Stimulated activated effector memory CD8-positive, alpha-beta T cell treated with anti-CD3 and anti-CD28 coated beads, Interleukin-12 subunit alpha, Interleukin-12 subunit beta, amount 100 ng/mL, for 72 hours (primary cell): ENCODE results near the gene ACTR3.

Experiments
- ATAC-seq: fragments of 150-1000 bp; cut with Tn5 transposase; 2 replicates; pipeline ENCODE4 v1.10.0; 2021
- DNase-seq, 2 donors: peaks; one replicate each; pipeline ENCODE4 v3.0.0; 2021 to 2022; ENCODE audit warnings: low spot score in 2 of 2
- H3K27ac Mint-ChIP-seq: one replicate; pipeline ENCODE4 v1.8.0; 2022; ENCODE audit warnings: mild to moderate bottlenecking, mixed read lengths
- H3K36me3 Mint-ChIP-seq: one replicate; pipeline ENCODE4 v1.8.0; 2022; ENCODE audit warnings: mild to moderate bottlenecking, mixed read lengths
- H3K4me1 Mint-ChIP-seq: one replicate; pipeline ENCODE4 v1.8.0; 2022; ENCODE audit warnings: mixed read lengths
- H3K4me3 Mint-ChIP-seq: one replicate; pipeline ENCODE4 v1.8.0; 2022; ENCODE audit warnings: mild to moderate bottlenecking, mixed read lengths
- H3K9me3 Mint-ChIP-seq: one replicate; pipeline ENCODE4 v1.8.0; 2022; ENCODE audit warnings: mixed read lengths

ACTR3 gene

DNA sequence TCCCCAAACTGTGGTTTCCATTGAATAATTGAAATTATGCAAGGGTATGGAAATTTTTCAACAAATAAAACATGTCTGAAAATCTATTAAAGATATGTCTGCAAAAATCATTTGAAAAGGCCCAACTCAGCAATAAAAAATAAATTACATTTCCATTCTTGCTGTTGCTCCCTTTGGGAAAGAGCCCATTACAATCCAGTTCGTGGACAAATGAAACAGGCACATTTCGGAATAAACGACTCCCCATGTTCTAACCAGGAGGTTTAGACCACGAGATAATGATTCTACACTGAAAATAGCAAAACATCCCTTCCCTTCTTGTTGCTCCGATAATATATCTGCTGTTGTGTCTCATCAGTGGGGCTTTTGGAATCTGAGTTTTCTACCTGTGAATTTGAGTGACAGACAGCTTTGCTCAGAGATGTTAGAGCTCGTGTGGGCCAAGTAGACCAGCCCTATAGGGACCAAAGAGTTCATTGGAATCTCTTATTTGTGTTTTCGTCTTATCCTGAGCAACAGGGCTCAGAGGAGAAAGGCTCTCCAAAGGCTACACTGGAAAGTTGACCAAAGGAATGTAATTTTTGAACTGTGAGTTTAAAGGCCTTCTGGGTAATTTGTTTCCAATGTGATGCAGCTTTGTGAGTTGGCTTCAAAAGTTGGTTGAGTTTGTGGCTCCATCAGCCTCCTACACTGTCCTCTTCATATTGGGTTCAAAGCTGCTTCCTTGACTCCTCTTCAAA is 119.5 kb downstream of the ACTR3 start:
- no peak overlapping the region for H3K4me3 Mint-ChIP-seq
- H3K27ac Mint-ChIP-seq = no peak overlapping the region
- ATAC-seq (no peak), DNase-seq (no peak)
- H3K9me3 Mint-ChIP-seq = no peaks in the 10 kb centered on the region
- no peaks in the 10 kb centered on the region for H3K36me3 Mint-ChIP-seq
- H3K4me1 Mint-ChIP-seq = no peaks in the 10 kb centered on the region

DNA sequence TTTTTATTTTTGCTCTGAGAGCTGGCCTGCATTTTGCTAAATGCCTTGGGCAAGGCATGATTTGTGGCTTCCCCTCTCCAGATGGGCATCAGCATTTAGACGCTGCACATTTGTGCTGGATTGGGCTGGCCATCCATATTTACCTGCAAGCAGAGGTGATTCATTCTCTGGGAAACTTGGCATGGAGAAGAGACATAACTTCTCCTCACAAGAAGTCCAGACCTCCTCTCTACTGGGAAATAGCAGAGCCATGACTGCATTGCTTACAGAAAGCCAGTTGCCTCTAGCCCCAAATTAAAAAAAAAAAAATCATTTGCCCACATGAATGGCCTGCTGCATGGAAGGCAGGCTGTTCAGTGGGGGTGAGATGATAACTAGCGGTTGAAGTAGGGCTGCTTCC is 120.1 kb downstream of the ACTR3 start:
- H3K4me3 Mint-ChIP-seq = no peak overlapping the region
- DNase-seq (no peak), ATAC-seq (no peak)
- no peak overlapping the region for H3K27ac Mint-ChIP-seq
- H3K4me1 Mint-ChIP-seq = no peaks in the 10 kb centered on the region
- H3K36me3 Mint-ChIP-seq = no peaks in the 10 kb centered on the region
- H3K9me3 Mint-ChIP-seq = no peaks in the 10 kb centered on the region

- no peak for DNase-seq
- no peak overlapping the region for H3K4me3 Mint-ChIP-seq
- no peaks in the 10 kb centered on the region for H3K9me3 Mint-ChIP-seq
- no peaks in the 10 kb centered on the region for H3K4me1 Mint-ChIP-seq
- no peaks in the 10 kb centered on the region for H3K36me3 Mint-ChIP-seq
- no peak for ATAC-seq
- no peak overlapping the region for H3K27ac Mint-ChIP-seq
Observed at GRCh38 chr2:114011713-114012112, 121.8 kb downstream of the ACTR3 start.
